Liver (tissue), 9 donors: ENCODE results near the gene PTPN9. TPM values are rescaled to one million over a fixed set of nuclear protein-coding genes. Genes with fewer than 3 reads are reported as not detected.
"Not testable (repeated sequence)": the region's sequence is repeated elsewhere in the genome, so short reads cannot be mapped to it uniquely, and the experiment has no call there.

Experiments
- DNase-seq: peaks from one replicate; pipeline ENCODE4 v3.0.0-alpha.2; 2017; ENCODE audit warnings: low spot score
- H3K27ac ChIP-seq, 2 donors: one replicate each; pipeline ENCODE4 v1.7.0; 2013; ENCODE audit warnings: inconsistent platforms in 2 of 2, low read length in 2 of 2, control low read depth in 1 of 2, low read depth in 1 of 2, mild to moderate bottlenecking in 1 of 2
- H3K27me3 ChIP-seq, 4 donors: one replicate each; pipeline versions ENCODE4 v1.6.1 to v1.7.0; 2013; ENCODE audit warnings: low read length in 3 of 4, inconsistent platforms in 1 of 4, mild to moderate bottlenecking in 1 of 4, moderate library complexity in 1 of 4; ENCODE audit not compliant: control insufficient read depth in 4 of 4, insufficient read depth in 4 of 4
- H3K36me3 ChIP-seq, 4 donors: one replicate each; pipeline versions ENCODE4 v1.6.1 to v1.7.0; 2013; ENCODE audit warnings: low read length in 3 of 4, mild to moderate bottlenecking in 3 of 4, low read depth in 1 of 4, moderate library complexity in 1 of 4; ENCODE audit not compliant: control insufficient read depth in 4 of 4, insufficient read depth in 3 of 4
- H3K4me1 ChIP-seq, 4 donors: one replicate each; pipeline versions ENCODE4 v1.6.1 to v1.7.0; 2013; ENCODE audit warnings: low read length in 3 of 4, mild to moderate bottlenecking in 3 of 4, moderate library complexity in 1 of 4; ENCODE audit not compliant: control insufficient read depth in 4 of 4, insufficient read depth in 4 of 4
- H3K4me3 ChIP-seq, 3 donors: one replicate each; pipeline versions ENCODE4 v1.6.1 to v1.7.0; 2013; ENCODE audit warnings: low read length in 3 of 3, control low read depth in 1 of 3, low read depth in 1 of 3, mild to moderate bottlenecking in 1 of 3
- H3K9ac ChIP-seq, 2 donors: one replicate each; pipeline ENCODE4 v1.7.0; 2013; ENCODE audit warnings: low read length in 2 of 2, mild to moderate bottlenecking in 2 of 2, moderate library complexity in 2 of 2, control low read depth in 1 of 2, low read depth in 1 of 2
- H3K9me3 ChIP-seq, 4 donors: one replicate each; pipeline versions ENCODE4 v1.6.1 to v1.7.0; 2013; ENCODE audit warnings: low read length in 3 of 4; ENCODE audit not compliant: control insufficient read depth in 4 of 4
- EGR1 ChIP-seq, 2 donors: IDR thresholded peaks; 2 replicates each; pipeline ENCODE4 v1.6.1; 2016 to 2018; ENCODE audit warnings: antibody characterized with exemption in 2 of 2, low read depth in 2 of 2
- FOXA1 ChIP-seq: IDR thresholded peaks from 2 replicates; pipeline ENCODE4 v1.6.1; 2016; ENCODE audit warnings: antibody characterized with exemption
- GABPA ChIP-seq, 2 donors: IDR thresholded peaks in 1 of 2; conservative IDR thresholded peaks in 1 of 2; 2 replicates each; pipeline ENCODE4 v1.6.1; 2016; ENCODE audit warnings: antibody characterized with exemption in 2 of 2, mild to moderate bottlenecking in 1 of 2, moderate library complexity in 1 of 2
- HNF4A ChIP-seq, 2 donors: conservative IDR thresholded peaks; 2 replicates each; pipeline ENCODE4 v1.6.1; 2016; ENCODE audit warnings: antibody characterized with exemption in 2 of 2, mild to moderate bottlenecking in 2 of 2
- JUND ChIP-seq, 2 donors: IDR thresholded peaks; 2 replicates each; pipeline ENCODE4 v1.6.1; 2016; ENCODE audit warnings: antibody characterized with exemption in 2 of 2
- NR2F2 ChIP-seq: IDR thresholded peaks from 2 replicates; pipeline ENCODE4 v1.6.1; 2016; ENCODE audit warnings: antibody characterized with exemption
- SP1 ChIP-seq: IDR thresholded peaks from 2 replicates; pipeline ENCODE4 v1.6.1; 2018; ENCODE audit warnings: antibody characterized with exemption, mild to moderate bottlenecking
- TAF1 ChIP-seq: conservative IDR thresholded peaks from 2 replicates; pipeline ENCODE4 v1.6.1; 2016; ENCODE audit warnings: antibody characterized with exemption, mild to moderate bottlenecking
- YY1 ChIP-seq: IDR thresholded peaks from 2 replicates; pipeline ENCODE4 v1.6.1; 2016; ENCODE audit warnings: antibody characterized with exemption, mild to moderate bottlenecking
- WGBS: extraction: QIAGEN DNeasy Blood & Tissue Kit; methylation state at CpG from one replicate; pipeline ENCODE4 v1.1.7; 2013; 5-methylcytosine and 5-hydroxymethylcytosine counted together
- polyA plus RNA-seq, 2 donors: library from polyadenylated mRNA; stranded (reverse) in 1 of 2; unstranded in 1 of 2; fragments of 200-250 nt in 1 of 2; fragments of >200 nt in 1 of 2; fragmentation: Nextera tagmentation in 1 of 2; extraction: Ambion mirVana in 1 of 2; gene quantifications; one replicate each; pipeline versions ENCODE4 v1.2.1 to v1.2.3, GENCODE V29; 2013 to 2015
- total RNA-seq, 2 donors: library from RNA; depleted of rRNA; stranded (reverse); fragments of >200 nt; gene quantifications; one replicate each; pipeline ENCODE4 v1.2.3, GENCODE V29; 2014
- TF ChIP-seq, protein P1 (sequence below): fragments of 150-350 bp; IDR thresholded peaks from 2 replicates; pipeline ENCODE4 v1.5.1; 2017; ENCODE audit warnings: improper control_type of control experiment, low read depth, low read length; ENCODE audit not compliant: missing input control
- TF ChIP-seq, protein P2 (sequence below): IDR thresholded peaks from 2 replicates; pipeline ENCODE4 v1.6.1; 2016; ENCODE audit warnings: antibody characterized with exemption
- TF ChIP-seq, protein P3 (sequence below): IDR thresholded peaks from 2 replicates; pipeline ENCODE4 v1.6.1; 2016; ENCODE audit warnings: antibody characterized with exemption
- donor health status: healthy.
- donor health status: healthy.
- donor health status: healthy.
- donor health status: healthy.
- donor health status: healthy.

The PTPN9 gene
- total and polyA plus RNA-seq, 4 donors, result 5.4 to 14.1 (median 7.5) TPM

DNA sequence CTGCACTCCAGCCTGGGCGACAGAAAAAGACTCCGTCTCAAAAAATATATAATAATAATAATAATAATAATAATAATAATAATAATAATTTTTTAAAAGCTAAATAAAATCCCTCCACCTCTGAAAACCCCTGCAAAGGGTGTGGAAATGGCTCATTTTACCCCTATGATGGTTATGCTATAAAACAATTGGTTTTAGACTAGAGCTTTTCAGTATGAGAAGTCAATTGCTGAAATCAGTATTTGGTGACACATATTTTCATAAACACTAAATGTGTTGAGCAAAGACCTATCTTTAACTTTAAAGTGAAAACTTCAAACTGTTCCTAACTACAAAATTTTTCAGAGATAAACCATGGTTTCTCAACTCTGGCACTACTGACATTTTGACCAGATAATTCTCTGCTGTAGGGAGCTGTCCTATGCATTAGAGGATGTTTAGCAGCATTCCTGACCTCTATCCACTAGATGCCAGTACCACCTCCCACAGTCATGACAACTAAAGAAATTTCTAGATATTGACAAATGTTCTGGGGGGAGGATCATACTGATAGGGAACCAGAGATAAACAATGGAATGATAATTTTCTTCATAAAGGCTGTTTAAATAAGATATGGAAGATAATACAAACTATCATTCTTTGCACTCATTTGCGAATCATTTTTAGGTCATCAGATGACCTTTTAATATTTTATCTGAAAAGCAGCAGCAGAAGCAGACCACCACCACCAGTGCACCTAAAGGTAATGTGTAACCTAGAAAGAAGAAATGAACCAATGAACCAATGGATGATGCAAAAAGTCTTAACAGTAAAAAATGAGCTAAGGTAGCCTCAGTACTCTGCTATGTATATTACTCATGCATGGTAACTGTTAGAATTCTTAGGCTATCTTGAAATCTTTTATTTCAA, 13.8 kb downstream of the PTPN9 start:
- Histone ChIP-seq H3K9me3 (no peaks in the 10 kb centered on the region), H3K4me1 (no peaks in the 10 kb centered on the region), H3K36me3 (no peaks in the 10 kb centered on the region), H3K27ac (no peak overlapping the region), H3K4me3 (no peak overlapping the region), H3K27me3 (no peaks in the 10 kb centered on the region), H3K9ac (no peak overlapping the region)
- DNase-seq, result no peak
- 97% methylated on average over 3 of the region's 3 CpGs for WGBS
- TF ChIP-seq NR2F2 (no peak), EGR1 (IDR thresholded peaks at IDR 0.05; ENCODE audit: low read depth in 2 of 2) (no peak), TAF1 (no peak), SP1 (no peak), FOXA1 (no peak), JUND (IDR thresholded peaks at IDR 0.05) (no peak), YY1 (no peak)
- TF ChIP-seq, protein P1, sequence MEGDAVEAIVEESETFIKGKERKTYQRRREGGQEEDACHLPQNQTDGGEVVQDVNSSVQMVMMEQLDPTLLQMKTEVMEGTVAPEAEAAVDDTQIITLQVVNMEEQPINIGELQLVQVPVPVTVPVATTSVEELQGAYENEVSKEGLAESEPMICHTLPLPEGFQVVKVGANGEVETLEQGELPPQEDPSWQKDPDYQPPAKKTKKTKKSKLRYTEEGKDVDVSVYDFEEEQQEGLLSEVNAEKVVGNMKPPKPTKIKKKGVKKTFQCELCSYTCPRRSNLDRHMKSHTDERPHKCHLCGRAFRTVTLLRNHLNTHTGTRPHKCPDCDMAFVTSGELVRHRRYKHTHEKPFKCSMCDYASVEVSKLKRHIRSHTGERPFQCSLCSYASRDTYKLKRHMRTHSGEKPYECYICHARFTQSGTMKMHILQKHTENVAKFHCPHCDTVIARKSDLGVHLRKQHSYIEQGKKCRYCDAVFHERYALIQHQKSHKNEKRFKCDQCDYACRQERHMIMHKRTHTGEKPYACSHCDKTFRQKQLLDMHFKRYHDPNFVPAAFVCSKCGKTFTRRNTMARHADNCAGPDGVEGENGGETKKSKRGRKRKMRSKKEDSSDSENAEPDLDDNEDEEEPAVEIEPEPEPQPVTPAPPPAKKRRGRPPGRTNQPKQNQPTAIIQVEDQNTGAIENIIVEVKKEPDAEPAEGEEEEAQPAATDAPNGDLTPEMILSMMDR, result no peak
- TF ChIP-seq, protein P2, sequence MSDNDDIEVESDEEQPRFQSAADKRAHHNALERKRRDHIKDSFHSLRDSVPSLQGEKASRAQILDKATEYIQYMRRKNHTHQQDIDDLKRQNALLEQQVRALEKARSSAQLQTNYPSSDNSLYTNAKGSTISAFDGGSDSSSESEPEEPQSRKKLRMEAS, result no peak

DNA sequence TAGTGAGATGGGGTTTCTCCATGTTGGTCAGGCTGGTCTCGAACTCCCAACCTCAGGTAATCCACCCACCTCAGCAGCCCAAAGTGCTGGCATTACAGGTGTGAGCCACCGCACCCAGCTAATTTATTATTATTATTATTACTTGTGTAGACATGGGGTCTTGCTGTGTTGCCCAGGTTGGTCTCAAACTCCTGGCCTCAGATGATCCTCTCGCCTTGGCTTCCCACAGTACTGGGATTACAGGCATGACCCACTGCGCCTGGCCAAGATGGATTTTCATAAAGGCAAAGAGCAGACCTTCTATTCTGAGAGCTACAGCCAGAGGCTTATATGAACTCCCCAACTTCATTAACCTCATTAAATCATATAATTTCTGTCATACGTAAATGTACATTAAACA, 17.2 kb downstream of the PTPN9 start:
- TF ChIP-seq HNF4A (conservative IDR thresholded peaks at IDR 0.05), result no peak
- no peak for TF ChIP-seq JUND (IDR thresholded peaks at IDR 0.05)
- no peak for TF ChIP-seq GABPA (IDR thresholded peaks at IDR 0.05 in 1 of 2, conservative IDR thresholded peaks at IDR 0.05 in 1 of 2)
- no peak for TF ChIP-seq FOXA1
- TF ChIP-seq EGR1 (IDR thresholded peaks at IDR 0.05; ENCODE audit: low read depth in 2 of 2), result no peak
- TF ChIP-seq, protein P3, sequence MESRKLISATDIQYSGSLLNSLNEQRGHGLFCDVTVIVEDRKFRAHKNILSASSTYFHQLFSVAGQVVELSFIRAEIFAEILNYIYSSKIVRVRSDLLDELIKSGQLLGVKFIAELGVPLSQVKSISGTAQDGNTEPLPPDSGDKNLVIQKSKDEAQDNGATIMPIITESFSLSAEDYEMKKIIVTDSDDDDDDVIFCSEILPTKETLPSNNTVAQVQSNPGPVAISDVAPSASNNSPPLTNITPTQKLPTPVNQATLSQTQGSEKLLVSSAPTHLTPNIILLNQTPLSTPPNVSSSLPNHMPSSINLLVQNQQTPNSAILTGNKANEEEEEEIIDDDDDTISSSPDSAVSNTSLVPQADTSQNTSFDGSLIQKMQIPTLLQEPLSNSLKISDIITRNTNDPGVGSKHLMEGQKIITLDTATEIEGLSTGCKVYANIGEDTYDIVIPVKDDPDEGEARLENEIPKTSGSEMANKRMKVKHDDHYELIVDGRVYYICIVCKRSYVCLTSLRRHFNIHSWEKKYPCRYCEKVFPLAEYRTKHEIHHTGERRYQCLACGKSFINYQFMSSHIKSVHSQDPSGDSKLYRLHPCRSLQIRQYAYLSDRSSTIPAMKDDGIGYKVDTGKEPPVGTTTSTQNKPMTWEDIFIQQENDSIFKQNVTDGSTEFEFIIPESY, result no peak
- TF ChIP-seq TAF1, result no peak
- TF ChIP-seq, protein P1, result no peak
- no peaks in the 10 kb centered on the region for H3K4me1 ChIP-seq
- no peak overlapping the region for H3K4me3 ChIP-seq
- DNase-seq, result no peak
- H3K9me3 ChIP-seq, result no peaks in the 10 kb centered on the region
- H3K27me3 ChIP-seq, result no peaks in the 10 kb centered on the region
- H3K36me3 ChIP-seq, result no peaks in the 10 kb centered on the region
- H3K27ac ChIP-seq, result no peak overlapping the region
- WGBS, result 98% methylated on average over 5 of the region's 5 CpGs
- H3K9ac ChIP-seq, result no peak overlapping the region

DNA sequence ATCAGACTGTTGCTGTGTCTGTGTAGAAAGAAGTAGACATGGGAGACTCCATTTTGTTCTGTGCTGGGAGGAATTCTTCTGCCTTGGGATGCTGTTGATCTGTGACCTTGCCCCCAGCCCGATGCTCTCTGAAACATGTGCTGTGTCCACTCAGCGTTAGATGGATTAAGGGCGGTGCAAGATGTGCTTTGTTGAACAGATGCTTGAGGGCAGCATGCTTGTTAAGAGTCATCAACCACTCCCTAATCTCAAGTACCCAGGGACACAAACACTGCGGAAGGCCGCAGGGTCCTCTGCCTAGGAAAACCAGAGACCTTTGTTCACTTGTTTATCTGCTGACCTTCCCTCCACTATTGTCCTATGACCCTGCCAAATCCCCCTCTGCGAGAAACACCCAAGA, 19.8 kb downstream of the PTPN9 start:
- not testable (repeated sequence) for H3K27me3 ChIP-seq, H3K9me3 ChIP-seq, H3K27ac ChIP-seq, H3K4me1 ChIP-seq, DNase-seq, H3K9ac ChIP-seq, H3K4me3 ChIP-seq, H3K36me3 ChIP-seq
- 85% methylated on average over 6 of the region's 6 CpGs for WGBS

DNA sequence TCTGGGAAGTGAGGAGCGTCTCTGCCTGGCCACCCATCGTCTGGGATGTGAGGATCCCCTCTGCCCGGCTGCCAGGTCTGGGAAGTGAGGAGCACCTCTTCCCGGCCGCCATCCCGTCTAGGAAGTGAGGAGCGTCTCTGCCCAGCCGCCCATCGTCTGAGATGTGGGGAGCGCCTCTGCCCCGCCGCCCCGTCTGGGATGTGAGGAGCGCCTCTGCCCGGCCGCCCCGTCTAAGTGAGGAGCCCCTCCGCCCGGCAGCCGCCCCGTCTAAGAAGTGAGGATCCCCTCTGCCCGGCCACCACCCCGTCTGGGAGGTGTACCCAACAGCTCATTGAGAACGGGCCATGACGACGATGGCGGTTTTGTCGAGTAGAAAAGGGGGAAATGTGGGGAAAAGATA, 20.2 kb downstream of the PTPN9 start:
- 96% methylated on average over 27 of the region's 28 CpGs for WGBS
- not testable (repeated sequence) for H3K27me3 ChIP-seq

More for the DNA sequence above, 20.2 kb downstream of the PTPN9 start:
- not testable (repeated sequence) for H3K9me3 ChIP-seq, H3K4me3 ChIP-seq, H3K9ac ChIP-seq, DNase-seq, H3K4me1 ChIP-seq, H3K36me3 ChIP-seq, H3K27ac ChIP-seq
